ENCODE data around the gene INTS14.

The INTS14 gene

DNA sequence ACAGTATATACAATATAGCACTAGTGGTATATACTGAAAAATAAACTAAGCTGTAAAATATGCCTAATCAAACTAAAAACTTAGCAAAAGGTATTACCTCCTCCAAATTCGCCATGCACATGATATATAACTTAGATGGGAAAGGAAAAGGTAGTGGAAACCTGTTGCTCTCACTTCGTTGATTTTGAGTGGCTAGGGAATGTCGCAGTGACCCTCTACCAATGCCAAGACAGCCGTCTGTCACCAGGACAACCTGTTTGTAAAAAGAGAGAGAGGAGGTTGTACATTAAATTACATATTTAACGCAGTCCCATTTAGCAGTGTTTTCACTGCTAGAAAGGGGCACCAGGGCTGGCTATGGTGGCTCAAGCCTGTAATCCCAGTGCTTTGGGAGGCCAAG, 11.3 kb downstream of the INTS14 start:
- CTCF ChIA-PET: interaction anchor here (0.6 kb wide), 1 partner anchor 322 kb away, joined by 3 read pairs; no protein-coding TSS in a partner anchor
- no peak for DNase-seq (ENCODE audit: low spot score)
- POLR2A ChIA-PET (ENCODE audit: low non-redundant PET): no interaction called here
- TF ChIP-seq, protein P1, sequence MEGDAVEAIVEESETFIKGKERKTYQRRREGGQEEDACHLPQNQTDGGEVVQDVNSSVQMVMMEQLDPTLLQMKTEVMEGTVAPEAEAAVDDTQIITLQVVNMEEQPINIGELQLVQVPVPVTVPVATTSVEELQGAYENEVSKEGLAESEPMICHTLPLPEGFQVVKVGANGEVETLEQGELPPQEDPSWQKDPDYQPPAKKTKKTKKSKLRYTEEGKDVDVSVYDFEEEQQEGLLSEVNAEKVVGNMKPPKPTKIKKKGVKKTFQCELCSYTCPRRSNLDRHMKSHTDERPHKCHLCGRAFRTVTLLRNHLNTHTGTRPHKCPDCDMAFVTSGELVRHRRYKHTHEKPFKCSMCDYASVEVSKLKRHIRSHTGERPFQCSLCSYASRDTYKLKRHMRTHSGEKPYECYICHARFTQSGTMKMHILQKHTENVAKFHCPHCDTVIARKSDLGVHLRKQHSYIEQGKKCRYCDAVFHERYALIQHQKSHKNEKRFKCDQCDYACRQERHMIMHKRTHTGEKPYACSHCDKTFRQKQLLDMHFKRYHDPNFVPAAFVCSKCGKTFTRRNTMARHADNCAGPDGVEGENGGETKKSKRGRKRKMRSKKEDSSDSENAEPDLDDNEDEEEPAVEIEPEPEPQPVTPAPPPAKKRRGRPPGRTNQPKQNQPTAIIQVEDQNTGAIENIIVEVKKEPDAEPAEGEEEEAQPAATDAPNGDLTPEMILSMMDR (conservative IDR thresholded peaks at IDR 0.05; ENCODE audit: low read depth): no peak
- H3K27ac ChIP-seq: no peak overlapping the region

DNA sequence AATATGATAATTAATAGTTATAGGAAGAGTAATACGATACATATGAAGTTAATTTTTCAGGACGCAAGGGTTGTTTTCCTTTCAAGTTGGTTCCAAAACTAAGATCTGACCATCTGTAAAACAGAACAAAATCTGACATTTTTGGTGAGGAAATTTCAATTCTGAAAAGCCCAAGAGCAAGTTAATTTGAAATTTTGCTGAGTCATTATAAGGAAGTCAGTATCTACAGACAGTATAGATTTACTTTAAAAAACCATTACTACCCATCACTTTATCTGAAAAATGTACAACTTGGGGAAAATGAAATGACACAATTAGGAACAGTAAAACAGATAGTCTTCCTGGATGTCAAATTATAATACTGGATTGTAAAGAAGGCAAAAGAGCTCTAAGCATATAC, 12.5 kb downstream of the INTS14 start:
- ChIA-PET POLR2A (ENCODE audit: low non-redundant PET) (no interaction called here), CTCF (no interaction called here)
- no peak overlapping the region for H3K27ac ChIP-seq
- DNase-seq (ENCODE audit: low spot score): no peak
- TF ChIP-seq, protein P1 (conservative IDR thresholded peaks at IDR 0.05; ENCODE audit: low read depth): no peak

DNA sequence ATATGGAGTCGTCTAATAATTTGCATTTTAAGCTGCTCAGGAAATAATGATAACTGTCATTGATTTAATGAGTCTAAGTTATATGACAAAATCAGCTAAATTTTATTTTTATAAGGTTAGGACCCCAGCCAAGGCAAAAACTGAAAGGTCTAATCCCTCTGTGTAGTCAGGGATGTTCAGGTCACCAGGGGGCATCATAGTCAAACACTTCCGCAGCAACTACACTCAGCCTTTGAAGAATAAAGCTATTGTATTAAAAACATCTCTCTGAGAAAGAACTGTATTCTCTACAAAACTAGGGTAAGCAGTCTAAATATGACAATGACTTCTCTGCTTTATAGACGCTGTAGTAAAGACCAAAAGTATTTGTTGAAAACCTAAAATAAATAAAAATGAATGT, 15.0 kb downstream of the INTS14 start:
- ChIA-PET POLR2A (ENCODE audit: low non-redundant PET) (no interaction called here), CTCF (interaction anchor here (0.7 kb wide), 1 partner anchor 271 kb away, joined by 3 read pairs; no protein-coding TSS in a partner anchor)
- no peak for DNase-seq (ENCODE audit: low spot score)
- H3K27ac ChIP-seq: no peak overlapping the region
- TF ChIP-seq, protein P1 (conservative IDR thresholded peaks at IDR 0.05; ENCODE audit: low read depth): peak; percentile 25

DNA sequence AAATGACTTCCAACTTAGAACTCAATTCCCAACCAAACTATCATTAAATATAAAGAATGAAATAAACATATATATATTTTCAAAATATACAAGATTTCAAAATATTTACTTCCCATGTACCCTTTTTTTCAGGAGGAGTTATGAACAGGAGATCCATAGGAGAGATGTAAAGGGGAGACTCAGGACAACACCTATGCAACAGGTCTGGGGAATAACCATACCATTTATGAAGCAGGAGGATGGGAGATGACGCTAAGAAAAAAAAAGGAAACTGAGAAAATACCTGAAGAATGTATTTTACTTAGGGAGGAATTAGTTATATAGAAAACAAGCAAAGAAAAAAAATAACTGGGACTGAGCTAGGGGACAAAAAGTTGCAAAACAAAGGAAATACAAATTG, 23.8 kb downstream of the INTS14 start:
- H3K27ac ChIP-seq: no peak overlapping the region
- POLR2A ChIA-PET (ENCODE audit: low non-redundant PET): no interaction called here
- TF ChIP-seq, protein P1 (conservative IDR thresholded peaks at IDR 0.05; ENCODE audit: low read depth): no peak
- no peak for DNase-seq (ENCODE audit: low spot score)
- CTCF ChIA-PET: no interaction called here

DNA sequence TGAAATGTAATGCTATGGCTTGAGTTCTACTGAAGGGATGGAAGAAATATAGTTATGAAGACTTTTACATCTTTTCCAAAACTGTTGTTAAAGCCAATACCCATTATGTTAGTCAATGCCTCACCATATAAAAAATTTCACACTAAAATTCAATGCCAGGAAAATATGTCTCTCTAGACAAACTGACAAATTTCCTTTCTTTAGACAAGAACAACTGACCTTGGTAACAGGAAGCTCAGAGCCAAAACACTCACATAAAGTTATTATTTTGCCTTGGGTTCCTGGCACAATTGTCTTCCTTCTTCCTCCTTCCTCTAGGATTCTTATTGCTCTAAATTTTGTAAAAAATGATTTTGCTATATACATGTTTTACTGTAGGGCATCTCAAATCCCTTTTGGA, 26.7 kb downstream of the INTS14 start:
- DNase-seq (ENCODE audit: low spot score): no peak
- TF ChIP-seq, protein P1 (conservative IDR thresholded peaks at IDR 0.05; ENCODE audit: low read depth): no peak
- CTCF ChIA-PET: no interaction called here
- POLR2A ChIA-PET (ENCODE audit: low non-redundant PET): no interaction called here
- no peak overlapping the region for H3K27ac ChIP-seq

DNA sequence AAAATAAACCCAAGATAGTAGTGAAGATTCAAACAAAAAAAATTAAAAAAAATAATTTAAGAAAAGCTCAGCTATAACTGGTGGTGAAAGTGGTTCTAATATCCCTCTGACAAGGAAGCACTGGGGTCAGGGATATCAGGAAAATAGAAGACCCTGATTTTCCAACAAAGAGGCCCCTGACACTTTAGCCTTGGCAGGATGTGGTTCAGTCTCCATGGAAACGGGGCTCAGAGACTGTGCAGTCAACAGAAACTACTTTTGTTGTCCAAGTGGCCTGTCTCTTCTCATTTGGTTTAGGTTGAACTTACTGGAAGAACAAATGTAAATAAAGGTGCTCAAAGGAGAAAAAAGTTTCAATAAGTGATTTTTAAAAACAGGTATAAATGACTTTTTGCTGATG, 27.2 kb downstream of the INTS14 start:
- no peak overlapping the region for H3K27ac ChIP-seq
- ChIA-PET POLR2A (ENCODE audit: low non-redundant PET) (no interaction called here), CTCF (no interaction called here)
- TF ChIP-seq, protein P1 (conservative IDR thresholded peaks at IDR 0.05; ENCODE audit: low read depth): no peak
- no peak for DNase-seq (ENCODE audit: low spot score)

DNA sequence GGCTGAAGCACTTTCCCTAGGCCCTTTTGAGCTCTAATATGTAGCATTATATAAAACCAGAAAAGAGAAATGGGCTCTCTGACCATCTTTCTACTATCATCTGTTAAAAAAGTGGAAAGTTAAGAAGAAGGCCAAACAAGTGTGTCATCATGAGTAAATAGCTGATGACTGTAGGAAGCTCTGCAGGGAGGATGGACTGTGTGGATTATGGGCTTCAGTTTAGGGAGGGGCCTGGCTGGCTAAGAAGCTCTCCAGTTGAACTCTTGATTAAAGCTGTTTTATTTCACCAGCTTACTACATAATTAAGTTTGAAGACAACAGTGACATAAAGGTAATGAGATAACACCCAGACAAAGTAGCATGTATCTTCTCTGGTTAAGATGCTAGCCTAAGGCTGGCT, 30.6 kb downstream of the INTS14 start:
- peak; percentile 24 for DNase-seq (ENCODE audit: low spot score)
- POLR2A ChIA-PET (ENCODE audit: low non-redundant PET): no interaction called here
- CTCF ChIA-PET: no interaction called here
- no peak overlapping the region for H3K27ac ChIP-seq
- TF ChIP-seq, protein P1 (conservative IDR thresholded peaks at IDR 0.05; ENCODE audit: low read depth): no peak

Measured in RWPE1 (cell line).